ENCODE results near the gene NRXN3.

The NRXN3 gene

GRCh38 chr14:79809849-79810612 is 1639.9 kb downstream of the NRXN3 start:
- no peak for TF ChIP-seq CTCF (IDR thresholded peaks at IDR 0.05; ENCODE audit: insufficient read depth, low read depth, low read length, missing control alignments)
- no peak overlapping the region for H3K4me3 ChIP-seq (ENCODE audit: low read depth, low read length)
- DNase-seq (ENCODE audit: low read depth): peak; percentile 15

- H3K4me3 ChIP-seq (ENCODE audit: low read depth, low read length): no peak overlapping the region
- DNase-seq (ENCODE audit: low read depth): no peak
- TF ChIP-seq CTCF (IDR thresholded peaks at IDR 0.05; ENCODE audit: insufficient read depth, low read depth, low read length, missing control alignments): no peak
These were observed 1650.8 kb downstream of the NRXN3 start for GRCh38 chr14:79820866-79821535.

GRCh38 chr14:79822034-79822433 is 1651.9 kb downstream of the NRXN3 start:
- TF ChIP-seq CTCF (IDR thresholded peaks at IDR 0.05; ENCODE audit: insufficient read depth, low read depth, low read length, missing control alignments): no peak
- DNase-seq (ENCODE audit: low read depth): no peak
- no peak overlapping the region for H3K4me3 ChIP-seq (ENCODE audit: low read depth, low read length)

- no peak for DNase-seq (ENCODE audit: low read depth)
- TF ChIP-seq CTCF (IDR thresholded peaks at IDR 0.05; ENCODE audit: insufficient read depth, low read depth, low read length, missing control alignments): no peak
These were observed 1654.9 kb downstream of the NRXN3 start for GRCh38 chr14:79825046-79825521.

GRCh38 chr14:79826362-79826761 is 1656.2 kb downstream of the NRXN3 start:
- TF ChIP-seq CTCF (IDR thresholded peaks at IDR 0.05; ENCODE audit: insufficient read depth, low read depth, low read length, missing control alignments): no peak
- no peak overlapping the region for H3K4me3 ChIP-seq (ENCODE audit: low read depth, low read length)
- no peak for DNase-seq (ENCODE audit: low read depth)

More at GRCh38 chr14:79825046-79825521, 1654.9 kb downstream of the NRXN3 start:
- no peak overlapping the region for H3K4me3 ChIP-seq (ENCODE audit: low read depth, low read length)

- no peak for DNase-seq (ENCODE audit: low read depth)
These were observed 1659.4 kb downstream of the NRXN3 start for GRCh38 chr14:79829405-79830166.

More at GRCh38 chr14:79829405-79830166, 1659.4 kb downstream of the NRXN3 start:
- TF ChIP-seq CTCF (IDR thresholded peaks at IDR 0.05; ENCODE audit: insufficient read depth, low read depth, low read length, missing control alignments): no peak
- H3K4me3 ChIP-seq (ENCODE audit: low read depth, low read length): no peak overlapping the region
